CD4-positive, alpha-beta T cell treated with Interleukin-12 subunit alpha and Interleukin-12 subunit beta, for 1 hour (primary cell): Measurements from ENCODE around the gene DTX4.
"Not testable (repeated sequence)": the region's sequence is repeated elsewhere in the genome, so short reads cannot be mapped to it uniquely, and the experiment has no call there.

ENCODE experiments used
- DNase-seq: peaks from one replicate; pipeline ENCODE4 v3.0.0-alpha.2; 2020

Gene DTX4

GRCh38 chr11:59171508-59172322 is at the start of gene DTX4:
Gene DTX4 (plus strand): TSS chr11:59172132. CDS start chr11:59172596, 464 bp downstream.
- DNase-seq: peak; percentile 89

GRCh38 chr11:59135648-59136461 is 36.1 kb upstream of the DTX4 start:
- peak; percentile 88 for DNase-seq

- DNase-seq: not testable (repeated sequence)
Measured at GRCh38 chr11:59136551-59136950, 35.4 kb upstream of the DTX4 start.

GRCh38 chr11:59137190-59137589 is 34.7 kb upstream of the DTX4 start:
- no peak for DNase-seq

- no peak for DNase-seq
Measured at GRCh38 chr11:59138643-59139042, 33.3 kb upstream of the DTX4 start.

- DNase-seq: no peak
Measured at GRCh38 chr11:59141191-59141590, 30.7 kb upstream of the DTX4 start.

- DNase-seq: no peak
Measured at GRCh38 chr11:59141673-59142460, 30.1 kb upstream of the DTX4 start.

- peak; percentile 89 for DNase-seq
Measured at GRCh38 chr11:59142530-59143507, 29.1 kb upstream of the DTX4 start, which contains the start of gene FAM111A. Gene FAM111A (plus strand): TSS chr11:59142856. CDS start chr11:59148873, 6,017 bp downstream.

GRCh38 chr11:59144096-59144495 is 27.8 kb upstream of the DTX4 start:
- no peak for DNase-seq

DNA sequence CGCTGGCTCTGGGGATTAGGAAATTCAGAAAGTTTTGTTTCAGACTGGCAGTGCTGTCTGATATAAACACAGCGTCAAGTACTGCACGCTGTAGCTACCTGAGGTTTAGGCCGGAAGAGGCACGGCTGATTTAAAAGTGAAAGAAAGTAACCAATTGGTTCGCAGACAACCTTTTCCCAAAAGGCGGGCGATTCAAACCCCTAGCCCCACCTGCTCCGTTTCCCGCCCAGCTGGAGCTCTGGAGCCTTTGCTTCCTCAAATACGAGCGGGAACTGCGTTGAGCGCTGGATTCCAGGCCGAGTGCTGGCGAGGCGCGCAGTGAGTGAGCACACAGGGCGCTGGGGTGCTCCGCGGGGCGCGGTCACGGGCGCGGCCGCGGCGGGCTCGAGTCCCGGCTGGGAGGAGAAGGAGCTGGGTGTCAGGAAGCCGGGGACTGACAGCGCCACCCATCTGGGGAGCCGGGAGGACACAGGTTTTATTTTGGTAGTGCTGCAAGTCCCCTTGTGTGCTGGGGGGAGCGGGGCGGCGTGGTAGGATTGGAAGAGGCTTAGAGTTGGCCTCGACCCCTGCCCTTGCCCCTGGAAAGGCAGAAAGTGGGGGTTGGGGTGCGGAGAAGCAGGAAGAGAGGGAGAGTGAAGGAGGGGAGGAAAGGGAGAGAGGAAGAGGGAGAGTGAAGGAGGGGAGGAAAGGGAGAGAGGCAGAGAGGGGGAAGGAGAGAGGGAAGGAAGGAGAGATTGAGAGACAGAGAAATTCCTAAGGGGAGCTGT is 27.2 kb upstream of the DTX4 start:
- DNase-seq: peak; percentile 82

- DNase-seq: no peak
Measured at GRCh38 chr11:59145534-59145933, 26.4 kb upstream of the DTX4 start.

DNA sequence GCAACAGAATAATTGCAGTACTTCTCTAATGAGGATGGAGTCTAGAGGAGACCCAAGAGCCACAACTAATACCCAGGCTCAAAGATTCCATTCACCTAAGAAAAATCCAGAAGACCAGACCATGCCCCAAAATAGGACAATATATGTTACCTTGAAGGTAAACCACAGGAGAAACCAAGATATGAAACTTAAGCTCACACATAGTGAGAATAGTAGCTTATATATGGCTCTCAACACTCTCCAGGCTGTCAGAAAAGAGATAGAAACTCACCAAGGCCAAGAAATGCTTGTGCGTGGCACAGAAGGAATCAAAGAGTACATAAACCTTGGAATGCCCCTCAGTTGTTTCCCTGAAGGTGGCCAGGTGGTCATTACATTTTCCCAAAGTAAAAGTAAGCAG is 20.2 kb upstream of the DTX4 start:
- no peak for DNase-seq

GRCh38 chr11:59152312-59152951 is 19.5 kb upstream of the DTX4 start:
- DNase-seq: no peak

GRCh38 chr11:59154610-59155009 is 17.3 kb upstream of the DTX4 start:
- DNase-seq: no peak

DNA sequence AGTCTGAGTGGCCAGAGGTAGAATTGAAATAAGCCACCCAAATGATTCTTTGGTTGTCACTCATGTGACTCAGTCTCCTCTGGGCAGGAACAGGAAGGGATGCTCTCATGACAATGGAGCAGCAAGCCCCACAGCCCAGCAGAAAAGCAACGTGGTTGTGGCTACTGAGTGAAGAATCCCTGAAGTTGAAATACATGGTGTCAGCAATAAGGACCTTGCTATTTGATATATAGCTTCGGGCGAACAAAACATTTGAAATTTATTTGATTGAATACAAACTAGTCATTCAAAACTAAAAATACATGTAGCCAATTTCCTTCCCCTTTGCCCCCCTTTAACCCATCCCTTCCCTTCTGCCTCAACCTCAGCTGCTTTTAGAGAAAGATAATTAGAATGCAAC is 14.5 kb upstream of the DTX4 start:
- no peak for DNase-seq

GRCh38 chr11:59158206-59159068 is 13.5 kb upstream of the DTX4 start:
- DNase-seq: peak; percentile 80

- DNase-seq: no peak
Measured at GRCh38 chr11:59164028-59164427, 7.9 kb upstream of the DTX4 start.

- DNase-seq: peak; percentile 23
Measured at GRCh38 chr11:59172345-59173079, 580 bp downstream of the DTX4 start.
